AG10803 (cell line): ENCODE measurements around the gene NFIL3.
A peak's percentile ranks its signal among the peaks of the same experiment; 100 is the strongest.

Experiments
- DNase-seq: peaks from one replicate; pipeline ENCODE4 v3.0.0; 2010; ENCODE audit warnings: low read depth
- H3K4me3 ChIP-seq: 2 replicates; pipeline ENCODE4 v1.5.1; 2011; ENCODE audit warnings: mild to moderate bottlenecking, low read length, control low read depth
- TF ChIP-seq, protein P1 (sequence below): conservative IDR thresholded peaks from 2 replicates; pipeline ENCODE4 v1.5.1; 2011; ENCODE audit warnings: mild to moderate bottlenecking, low read length, control low read depth, inconsistent platforms

NFIL3 gene

GRCh38 chr9:91428436-91428835, 4.8 kb upstream of the NFIL3 start:
- peak; percentile 82 for DNase-seq
- H3K4me3 ChIP-seq: no peak overlapping the region
- TF ChIP-seq, protein P1, sequence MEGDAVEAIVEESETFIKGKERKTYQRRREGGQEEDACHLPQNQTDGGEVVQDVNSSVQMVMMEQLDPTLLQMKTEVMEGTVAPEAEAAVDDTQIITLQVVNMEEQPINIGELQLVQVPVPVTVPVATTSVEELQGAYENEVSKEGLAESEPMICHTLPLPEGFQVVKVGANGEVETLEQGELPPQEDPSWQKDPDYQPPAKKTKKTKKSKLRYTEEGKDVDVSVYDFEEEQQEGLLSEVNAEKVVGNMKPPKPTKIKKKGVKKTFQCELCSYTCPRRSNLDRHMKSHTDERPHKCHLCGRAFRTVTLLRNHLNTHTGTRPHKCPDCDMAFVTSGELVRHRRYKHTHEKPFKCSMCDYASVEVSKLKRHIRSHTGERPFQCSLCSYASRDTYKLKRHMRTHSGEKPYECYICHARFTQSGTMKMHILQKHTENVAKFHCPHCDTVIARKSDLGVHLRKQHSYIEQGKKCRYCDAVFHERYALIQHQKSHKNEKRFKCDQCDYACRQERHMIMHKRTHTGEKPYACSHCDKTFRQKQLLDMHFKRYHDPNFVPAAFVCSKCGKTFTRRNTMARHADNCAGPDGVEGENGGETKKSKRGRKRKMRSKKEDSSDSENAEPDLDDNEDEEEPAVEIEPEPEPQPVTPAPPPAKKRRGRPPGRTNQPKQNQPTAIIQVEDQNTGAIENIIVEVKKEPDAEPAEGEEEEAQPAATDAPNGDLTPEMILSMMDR: no peak

DNA sequence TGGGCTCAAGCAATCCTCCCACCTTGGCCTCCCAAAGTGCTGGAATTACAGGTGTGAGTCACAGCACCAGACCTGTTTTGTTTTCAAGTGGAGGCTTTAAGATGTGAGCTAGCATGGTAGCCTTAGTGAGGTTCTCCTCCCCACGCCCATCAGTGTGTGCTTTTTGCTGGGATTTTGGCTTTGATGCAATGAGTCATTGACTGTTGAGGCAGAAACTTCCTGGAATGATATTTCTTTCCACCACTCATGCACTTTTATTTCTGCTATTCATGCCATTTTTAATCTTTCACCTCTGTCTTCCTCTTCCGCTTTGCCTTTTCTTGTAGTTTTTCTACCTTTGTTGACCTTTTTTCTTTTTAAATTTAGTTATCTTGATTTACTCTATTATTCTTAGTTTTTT, 4.2 kb upstream of the NFIL3 start:
- H3K4me3 ChIP-seq: no peak overlapping the region
- DNase-seq: peak; percentile 63
- TF ChIP-seq, protein P1: no peak

DNA sequence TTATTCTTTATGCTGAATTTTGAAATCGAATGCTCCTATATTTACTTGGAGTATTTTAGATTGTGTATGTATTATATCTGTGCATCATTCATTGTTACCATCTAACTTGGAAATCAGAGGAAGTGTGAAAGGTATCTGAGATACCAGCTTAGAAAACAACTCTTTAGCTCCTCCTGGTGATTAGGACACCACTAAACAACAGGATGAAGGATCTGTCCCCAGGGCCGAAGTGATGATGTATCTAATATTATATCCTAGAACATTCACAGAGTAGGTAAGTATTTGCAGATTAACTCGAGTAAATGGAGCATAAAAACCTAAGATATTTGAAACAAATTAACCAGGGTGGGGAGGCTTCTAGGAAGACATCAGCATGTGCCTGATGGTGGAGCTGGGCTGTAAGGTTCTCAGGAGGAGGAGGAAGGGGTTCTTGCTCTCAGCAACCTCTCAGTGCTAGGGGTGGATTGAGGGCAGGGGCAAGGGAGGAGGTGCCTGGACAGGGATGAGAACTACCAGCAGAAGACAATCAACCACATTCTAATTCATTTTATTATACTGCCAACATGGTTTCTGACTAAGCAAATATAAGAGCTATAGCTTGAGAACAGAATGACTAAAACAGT, 2.6 kb upstream of the NFIL3 start:
- TF ChIP-seq, protein P1: peak; percentile 69
- no peak overlapping the region for H3K4me3 ChIP-seq
- DNase-seq: peak; percentile 54

DNA sequence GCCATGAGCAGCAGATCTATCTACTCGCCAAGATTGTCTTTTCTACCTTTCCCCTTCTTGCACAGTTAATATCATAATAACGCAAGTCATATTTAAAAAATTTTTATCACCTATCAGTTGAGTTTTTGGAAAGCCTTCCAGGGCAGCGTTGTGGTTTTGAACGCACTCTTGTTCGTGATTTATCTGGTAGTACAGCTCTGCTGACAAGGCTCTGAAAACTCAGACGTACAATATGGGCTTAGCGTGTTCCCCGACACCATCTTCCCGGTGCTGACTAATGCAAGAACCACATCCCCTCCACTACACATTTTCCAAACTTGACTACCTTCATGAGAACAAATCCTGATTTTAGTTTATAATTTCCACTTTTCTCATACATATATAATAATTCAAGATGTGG, 1.6 kb upstream of the NFIL3 start:
- no peak for DNase-seq

GRCh38 chr9:91424403-91425176, 958 bp upstream of the NFIL3 start:
- peak; percentile 86 for DNase-seq
- H3K4me3 ChIP-seq: peak overlapping the region; percentile 82
- TF ChIP-seq, protein P1: peak; percentile 16

More for the DNA sequence above, 1.6 kb upstream of the NFIL3 start:
- TF ChIP-seq, protein P1: no peak
- H3K4me3 ChIP-seq: peak overlapping the region; percentile 82

DNA sequence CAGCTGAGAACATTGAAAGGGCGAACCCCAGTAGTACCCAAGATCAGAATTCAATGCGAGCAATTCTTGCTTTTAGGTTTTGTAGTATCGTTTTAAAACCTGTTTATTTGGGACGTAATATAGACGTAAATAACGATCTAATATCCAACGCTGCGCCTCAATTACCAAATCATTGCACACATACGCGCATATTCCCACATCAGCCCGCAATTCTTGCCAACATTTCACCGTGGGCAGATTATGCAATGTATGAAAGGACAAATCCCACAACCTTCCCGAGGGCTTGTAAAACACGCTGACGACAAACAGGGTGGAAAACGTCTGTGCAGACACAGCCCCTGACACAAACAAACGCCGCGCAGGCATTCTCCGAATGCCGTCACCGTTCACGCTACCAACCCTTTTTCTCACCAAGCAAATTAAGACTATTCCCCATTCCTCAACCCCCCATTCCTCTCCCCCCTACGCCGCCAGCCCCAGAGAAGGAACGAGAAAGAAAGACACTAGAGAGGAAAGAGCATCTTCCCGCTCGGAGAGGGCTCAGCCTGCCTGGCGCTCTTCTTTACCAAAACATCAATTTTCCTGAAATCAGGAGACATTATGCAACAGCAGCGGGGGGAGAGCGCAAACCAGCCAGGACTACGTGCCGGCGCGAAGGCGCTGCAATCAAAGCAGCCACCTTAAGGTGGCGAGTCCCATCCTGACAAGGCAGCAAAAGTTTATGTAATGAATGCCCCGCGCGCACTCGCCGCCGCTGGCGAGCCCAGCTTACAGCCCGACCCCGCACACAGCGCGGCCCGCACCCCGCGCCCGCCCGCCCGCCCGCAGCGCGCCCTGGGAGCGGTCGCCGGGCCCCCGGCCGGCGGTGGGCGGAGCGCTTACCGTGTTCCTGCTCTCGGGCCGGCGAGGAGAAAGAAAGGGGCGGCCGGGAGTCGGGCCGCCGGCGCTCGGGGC, 597 bp downstream of the NFIL3 start:
- TF ChIP-seq, protein P1: peak; percentile 41
- DNase-seq: peak; percentile 91
- H3K4me3 ChIP-seq: peak overlapping the region; percentile 88
